KBM-7 (cell line): ENCODE measurements around the gene PDZRN3.

Experiments used
- DNase-seq: peaks from one replicate; pipeline ENCODE4 v3.0.0-alpha.2; 2015
- in situ Hi-C: fragments of 300-500 bp; cut with MboI; formaldehyde crosslinking; loops from 2 replicates; pipeline ENCODE4 v1.14.3; 2020; ENCODE audit warnings: low sequenced_read_pairs, low pct_unique_long_range_greater_than_20kb, mixed read lengths

PDZRN3 gene

GRCh38 chr3:73599605-73600004, 25.1 kb downstream of the PDZRN3 start:
- no peak for DNase-seq
- in situ Hi-C loops = no loop called here

- in situ Hi-C loops = no loop called here
- no peak for DNase-seq
These were observed 27.3 kb downstream of the PDZRN3 start for GRCh38 chr3:73597476-73597875.

GRCh38 chr3:73592154-73593144, 32.3 kb downstream of the PDZRN3 start:
- no peak for DNase-seq
- in situ Hi-C loops = no loop called here

GRCh38 chr3:73591286-73591800, 33.4 kb downstream of the PDZRN3 start:
- in situ Hi-C loops = no loop called here
- DNase-seq = no peak

GRCh38 chr3:73586628-73587027, 38.1 kb downstream of the PDZRN3 start:
- in situ Hi-C loops = no loop called here
- no peak for DNase-seq

GRCh38 chr3:73586190-73586589, 38.6 kb downstream of the PDZRN3 start:
- no peak for DNase-seq
- in situ Hi-C loops = no loop called here

GRCh38 chr3:73584873-73585272, 39.9 kb downstream of the PDZRN3 start:
- in situ Hi-C loops = no loop called here
- DNase-seq = no peak

GRCh38 chr3:73582535-73582934, 42.2 kb downstream of the PDZRN3 start:
- in situ Hi-C loops = no loop called here
- DNase-seq = no peak

GRCh38 chr3:73581134-73581846, 43.5 kb downstream of the PDZRN3 start:
- in situ Hi-C loops = no loop called here

GRCh38 chr3:73580343-73580742, 44.4 kb downstream of the PDZRN3 start:
- in situ Hi-C loops = no loop called here
- no peak for DNase-seq

More at GRCh38 chr3:73581134-73581846, 43.5 kb downstream of the PDZRN3 start:
- no peak for DNase-seq

- in situ Hi-C loops = no loop called here
- no peak for DNase-seq
These were observed 47.0 kb downstream of the PDZRN3 start for GRCh38 chr3:73577704-73578103.

- in situ Hi-C loops = no loop called here
- no peak for DNase-seq
These were observed 47.7 kb downstream of the PDZRN3 start for GRCh38 chr3:73576999-73577461.

- in situ Hi-C loops = no loop called here
- DNase-seq = no peak
These were observed 48.8 kb downstream of the PDZRN3 start for GRCh38 chr3:73575953-73576352.

GRCh38 chr3:73575519-73575918, 49.2 kb downstream of the PDZRN3 start:
- no peak for DNase-seq

GRCh38 chr3:73573204-73573603, 51.5 kb downstream of the PDZRN3 start:
- DNase-seq = no peak
- in situ Hi-C loops = no loop called here

More at GRCh38 chr3:73575519-73575918, 49.2 kb downstream of the PDZRN3 start:
- in situ Hi-C loops = no loop called here

- DNase-seq = no peak
- in situ Hi-C loops = no loop called here
These were observed 52.4 kb downstream of the PDZRN3 start for GRCh38 chr3:73572368-73572767.

GRCh38 chr3:73571238-73571794, 53.4 kb downstream of the PDZRN3 start:
- DNase-seq = no peak
- in situ Hi-C loops = no loop called here

- in situ Hi-C loops = no loop called here
- DNase-seq = no peak
These were observed 55.4 kb downstream of the PDZRN3 start for GRCh38 chr3:73569246-73569760.

- in situ Hi-C loops = no loop called here
- no peak for DNase-seq
These were observed 56.3 kb downstream of the PDZRN3 start for GRCh38 chr3:73568371-73568862.
